ENCODE data around the gene GLT8D2.

The GLT8D2 gene

DNA sequence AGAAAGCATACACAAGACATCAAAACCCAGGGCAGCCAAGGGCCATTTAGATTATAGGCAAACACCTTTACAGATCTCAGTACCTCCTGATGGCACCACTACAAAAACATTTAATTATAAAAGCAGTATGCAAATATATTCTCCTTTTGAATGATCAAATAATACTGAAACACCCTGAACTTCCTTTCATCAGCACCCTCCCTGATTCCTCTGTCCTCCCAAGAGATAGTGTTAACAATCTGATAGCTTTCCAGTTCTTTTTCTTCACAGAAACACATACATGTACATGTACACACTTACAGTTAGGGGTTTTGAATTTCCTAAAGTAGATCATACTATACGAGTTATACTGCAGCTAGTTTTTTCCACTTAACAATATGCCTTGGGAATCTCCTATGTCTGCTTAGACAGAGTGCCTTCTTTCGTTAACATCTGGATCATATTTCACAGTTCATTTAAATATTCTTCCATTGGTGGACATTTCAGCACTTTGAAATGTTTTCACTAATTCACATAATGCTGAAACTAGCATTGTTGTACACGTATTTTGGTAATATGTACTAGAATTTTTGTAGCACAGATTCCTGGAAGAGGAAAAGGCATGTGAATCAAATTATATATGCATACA is 49.1 kb downstream of the GLT8D2 start:
- no peak for DNase-seq (ENCODE audit: low spot score)

DNA sequence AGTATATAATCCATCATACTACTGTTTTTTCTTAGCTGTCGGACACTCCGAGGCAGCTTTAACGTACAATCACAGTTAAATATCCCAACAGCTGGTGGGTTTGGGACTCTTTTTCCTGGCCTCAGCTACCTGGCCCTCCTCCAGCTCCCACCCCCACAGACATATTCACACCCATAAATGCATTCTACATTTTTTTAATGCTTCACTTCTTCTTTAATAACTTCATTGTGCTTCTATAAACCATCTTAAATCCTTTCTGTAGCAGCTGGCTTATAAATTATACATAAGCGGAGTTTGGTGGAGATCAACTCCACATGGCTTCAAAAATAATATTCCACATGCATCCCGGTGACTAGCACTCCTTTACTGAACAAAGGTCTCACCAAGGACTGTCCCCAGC is 51.0 kb downstream of the GLT8D2 start:
- no peak for DNase-seq (ENCODE audit: low spot score)

DNA sequence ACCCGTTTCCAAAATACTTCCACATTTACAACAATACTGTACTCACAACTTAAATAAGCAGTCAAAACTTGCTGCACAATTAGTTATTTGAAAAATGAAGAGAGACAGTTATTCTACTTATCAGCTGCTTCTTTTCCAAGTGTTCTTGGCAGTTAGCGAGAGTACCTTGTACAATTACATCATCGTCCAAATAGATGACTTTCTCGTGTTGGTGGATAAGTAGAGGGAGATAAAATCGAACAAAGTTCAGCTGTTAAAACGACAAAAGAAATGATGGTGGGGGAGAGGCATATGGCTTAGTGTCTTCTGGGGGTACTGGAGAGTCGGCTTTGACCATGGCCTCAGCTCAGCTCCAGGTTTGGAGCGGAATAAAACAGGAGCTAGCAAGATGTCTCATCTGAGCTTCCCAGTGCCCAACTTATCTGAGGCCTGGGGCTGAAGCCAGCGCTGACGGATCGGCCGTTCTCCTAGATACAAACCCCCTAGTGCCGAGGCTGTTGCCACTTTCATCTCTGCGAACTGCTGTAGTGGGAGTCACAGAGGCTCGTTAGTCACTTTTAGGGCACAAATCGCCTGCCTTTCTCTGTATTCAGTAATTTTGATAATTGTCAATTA is 52.6 kb downstream of the GLT8D2 start:
- no peak for DNase-seq (ENCODE audit: low spot score)

DNA sequence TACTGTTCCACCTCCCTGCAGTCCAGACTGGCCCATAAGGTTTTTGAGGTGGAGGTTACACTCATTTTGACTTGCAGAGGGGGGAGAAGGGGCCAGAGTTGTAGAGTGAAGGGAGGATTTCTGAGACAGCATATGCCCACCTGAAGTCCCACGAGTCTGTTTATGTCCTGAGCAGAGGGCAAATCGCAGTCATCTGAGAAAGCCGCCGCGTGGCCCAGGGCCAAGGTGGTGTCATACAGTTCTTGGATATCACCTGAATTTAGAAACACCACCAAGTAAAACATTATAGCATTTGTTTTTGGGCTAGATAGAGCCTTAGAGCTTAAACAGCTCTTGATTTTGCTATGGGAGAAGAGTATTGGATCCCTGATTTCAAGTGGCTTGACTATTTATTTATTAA is 53.4 kb downstream of the GLT8D2 start:
- no peak for DNase-seq (ENCODE audit: low spot score)

DNA sequence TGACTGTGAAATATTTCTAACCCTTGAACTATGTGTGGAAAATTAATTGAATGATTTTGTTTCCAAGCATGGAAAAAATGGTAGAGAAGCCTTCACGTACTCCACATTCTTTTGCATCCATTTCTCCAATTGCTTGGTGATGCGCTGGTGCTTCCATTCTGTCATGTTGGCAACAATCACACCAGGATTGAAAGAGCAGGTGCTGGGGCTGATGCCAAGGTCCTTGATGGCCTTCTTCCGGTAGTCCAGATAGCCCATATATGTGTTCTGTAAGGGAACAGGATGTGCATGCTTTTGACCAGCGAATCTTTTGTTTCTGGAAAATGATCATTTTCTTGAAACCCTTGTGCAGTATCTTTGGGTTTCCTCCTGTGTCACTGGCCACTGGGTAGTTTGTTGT is 55.8 kb downstream of the GLT8D2 start:
- DNase-seq (ENCODE audit: low spot score): no peak

DNA sequence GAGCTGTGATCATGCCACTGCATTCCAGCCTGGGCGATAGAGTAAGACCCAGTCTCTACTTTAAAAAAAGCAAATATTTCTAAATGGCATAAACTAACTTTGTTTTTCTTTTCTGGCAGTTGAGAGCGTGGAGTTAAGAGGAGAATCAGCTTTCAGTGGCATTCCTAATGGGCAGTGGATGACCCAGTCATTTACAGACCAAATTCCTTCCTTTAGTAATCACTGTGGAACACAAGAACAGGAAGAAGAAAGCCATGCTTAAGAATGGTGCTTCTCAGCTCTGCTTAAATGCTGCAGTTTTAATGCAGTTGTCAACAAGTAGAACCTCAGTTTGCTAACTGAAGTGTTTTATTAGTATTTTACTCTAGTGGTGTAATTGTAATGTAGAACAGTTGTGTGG is 63.2 kb downstream of the GLT8D2 start:
- DNase-seq (ENCODE audit: low spot score): no peak

DNA sequence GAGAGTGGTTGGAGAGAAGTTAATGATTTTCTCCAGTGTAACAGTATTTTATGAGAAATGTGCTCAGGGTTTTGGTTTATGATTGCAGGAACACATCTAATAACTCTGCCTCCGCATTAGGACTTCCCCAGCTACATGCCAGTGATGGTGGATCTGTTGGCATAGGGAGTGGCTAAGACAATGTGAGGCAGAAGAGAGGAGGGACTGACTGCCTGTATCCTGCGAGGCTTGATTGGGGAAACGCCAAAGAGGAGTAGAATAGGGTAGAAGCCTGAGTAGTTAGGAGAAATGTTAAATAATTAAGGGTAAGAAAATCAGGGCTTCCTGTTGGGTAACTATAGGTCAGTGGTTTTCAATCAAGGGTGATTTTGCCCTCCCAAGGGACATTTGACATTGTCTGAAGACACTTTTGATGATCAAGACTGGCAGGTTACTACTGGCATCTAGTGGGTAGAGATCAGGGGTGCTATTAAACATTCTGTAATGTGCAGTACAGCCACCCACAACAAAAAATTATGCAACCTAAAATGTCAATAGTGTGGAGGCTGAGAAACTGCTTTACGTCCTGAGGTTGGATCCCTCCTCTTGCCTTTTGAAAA is 71.5 kb downstream of the GLT8D2 start:
- peak; percentile 6 for DNase-seq (ENCODE audit: low spot score)

DNA sequence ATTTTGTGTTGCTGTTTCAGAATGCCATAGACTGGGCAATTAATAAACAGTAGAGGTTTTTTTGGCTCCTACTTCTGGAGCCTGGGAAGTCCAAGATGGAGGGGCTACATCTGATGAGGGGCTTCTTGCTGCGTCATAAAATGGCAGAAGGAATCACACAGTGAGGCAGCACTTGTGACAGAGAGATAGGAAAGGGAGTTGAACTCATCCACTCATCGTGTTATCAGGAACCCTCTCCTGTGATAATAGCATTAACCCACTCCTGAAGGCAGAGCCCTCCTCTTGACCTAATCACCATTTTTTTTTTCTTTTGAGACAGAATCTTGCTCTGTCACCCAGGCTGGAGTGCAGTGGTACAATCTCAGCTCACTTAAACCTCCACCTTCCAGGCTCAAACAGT is 74.6 kb downstream of the GLT8D2 start:
- DNase-seq (ENCODE audit: low spot score): no peak

DNA sequence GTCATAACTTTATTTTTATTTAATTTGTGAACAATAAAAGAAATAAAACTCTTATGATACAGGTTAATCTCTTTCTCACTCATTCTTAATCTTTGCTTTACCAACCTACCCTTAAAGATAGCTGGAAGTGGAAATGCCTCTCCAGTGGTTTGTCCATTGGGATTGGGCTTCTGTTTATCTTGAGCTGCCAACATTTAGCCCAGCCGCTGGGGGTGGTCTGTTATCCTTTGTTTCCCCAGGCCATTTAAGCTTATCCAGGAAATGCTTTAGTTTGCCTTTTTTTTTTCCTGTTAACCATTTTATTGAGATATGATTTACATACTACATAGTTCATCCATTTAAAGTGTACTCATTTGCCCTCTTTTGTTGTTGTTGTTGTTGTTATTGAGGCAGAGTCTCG is 76.1 kb downstream of the GLT8D2 start:
- no peak for DNase-seq (ENCODE audit: low spot score)

DNA sequence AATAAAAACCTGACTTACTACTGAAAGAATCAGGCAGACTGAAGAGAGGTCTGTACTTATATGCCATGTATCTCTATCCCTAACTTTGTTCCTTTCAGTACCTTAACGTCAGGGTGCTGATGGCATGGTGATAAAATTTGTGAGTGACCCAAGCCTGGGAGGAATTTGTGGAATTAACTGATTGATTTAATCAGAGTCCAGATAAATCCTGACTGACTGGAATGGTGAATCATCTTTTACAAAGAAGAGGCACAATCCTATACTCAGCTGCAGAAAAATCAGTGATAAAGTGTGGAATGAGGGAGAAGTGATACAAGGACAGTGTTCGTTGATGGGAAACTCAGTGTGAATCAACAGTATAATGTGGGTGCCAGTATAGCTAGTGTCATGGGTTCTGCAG is 80.6 kb downstream of the GLT8D2 start:
- no peak for DNase-seq (ENCODE audit: low spot score)

DNA sequence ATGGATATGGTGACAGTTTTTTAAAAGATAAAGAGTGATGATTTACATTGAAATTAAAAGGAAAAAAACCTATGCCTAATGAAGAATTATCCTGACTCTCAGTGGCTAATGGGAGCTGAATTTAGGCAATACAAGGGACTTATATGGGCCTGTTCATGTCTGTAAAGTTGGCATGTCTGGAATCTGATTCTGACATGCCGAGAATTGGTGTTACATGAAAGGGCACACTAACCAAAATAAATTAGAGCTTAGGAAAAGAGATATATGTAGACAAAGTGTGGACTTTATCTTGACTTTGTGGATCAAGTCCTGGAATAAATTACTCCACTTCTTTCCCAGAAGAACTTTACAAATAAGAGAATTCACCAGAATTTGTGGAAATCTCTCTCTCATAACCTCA is 83.3 kb downstream of the GLT8D2 start:
- no peak for DNase-seq (ENCODE audit: low spot score)

DNA sequence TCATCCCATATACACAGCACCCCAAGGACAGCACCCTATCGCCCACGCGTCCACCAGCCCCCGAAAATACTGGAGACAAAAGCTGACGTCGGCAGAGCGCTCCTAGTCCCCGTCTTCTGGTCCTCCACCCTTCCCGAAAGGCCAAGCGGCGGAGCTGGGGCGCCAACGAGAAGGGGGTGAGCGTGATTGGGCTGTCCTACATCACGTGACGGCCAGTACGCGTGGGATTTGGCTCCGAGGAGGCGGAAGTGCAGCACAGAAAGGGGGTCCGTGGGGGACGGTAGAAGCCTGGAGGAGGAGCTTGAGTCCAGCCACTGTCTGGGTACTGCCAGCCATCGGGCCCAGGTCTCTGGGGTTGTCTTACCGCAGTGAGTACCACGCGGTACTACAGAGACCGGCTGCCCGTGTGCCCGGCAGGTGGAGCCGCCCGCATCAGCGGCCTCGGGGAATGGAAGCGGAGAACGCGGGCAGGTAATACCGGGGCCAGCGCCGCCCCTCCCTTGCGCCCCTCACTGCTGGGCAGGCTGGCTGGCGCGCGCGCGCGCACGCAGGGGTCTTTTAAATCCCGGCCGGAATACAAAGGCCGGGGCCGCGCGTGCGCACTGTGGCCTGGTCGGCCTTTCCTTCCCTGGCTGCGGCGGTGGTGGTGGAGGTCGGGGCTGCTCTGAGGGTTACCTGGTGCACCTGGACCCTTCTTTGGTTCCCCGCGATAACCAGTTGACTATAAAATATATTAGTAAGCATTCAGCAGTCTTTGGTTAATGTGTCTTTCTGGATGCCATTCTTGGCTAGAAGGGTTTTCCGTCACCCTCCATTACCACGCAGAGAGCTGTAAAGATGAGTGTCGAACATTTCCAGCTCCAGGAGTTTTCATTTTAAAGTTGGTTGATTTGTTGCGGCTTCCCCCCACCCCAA is 84.1 kb downstream of the GLT8D2 start, which contains the start of gene TDG:
TDG (plus strand) TSS at position 283 of the 915 bp plus-strand sequence; CDS start at position 449, 166 bp downstream.
- DNase-seq (ENCODE audit: low spot score): peak; percentile 97

DNA sequence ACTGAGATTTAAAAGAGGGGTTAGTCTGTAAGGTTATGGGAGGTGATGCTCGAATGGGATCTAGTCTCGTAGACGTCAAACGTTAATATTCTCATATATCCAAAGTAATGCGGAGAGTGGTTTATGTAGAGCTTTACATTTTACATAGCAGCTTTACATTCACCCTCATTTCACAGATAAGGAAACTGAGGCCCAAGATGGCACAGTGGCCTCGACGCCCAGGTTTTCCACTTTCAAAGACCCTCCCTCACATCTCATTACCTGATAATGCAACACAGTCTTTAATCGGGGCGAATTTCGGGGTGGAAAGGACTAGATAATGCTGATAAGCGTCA is 84.8 kb downstream of the GLT8D2 start:
- no peak for DNase-seq (ENCODE audit: low spot score)

DNA sequence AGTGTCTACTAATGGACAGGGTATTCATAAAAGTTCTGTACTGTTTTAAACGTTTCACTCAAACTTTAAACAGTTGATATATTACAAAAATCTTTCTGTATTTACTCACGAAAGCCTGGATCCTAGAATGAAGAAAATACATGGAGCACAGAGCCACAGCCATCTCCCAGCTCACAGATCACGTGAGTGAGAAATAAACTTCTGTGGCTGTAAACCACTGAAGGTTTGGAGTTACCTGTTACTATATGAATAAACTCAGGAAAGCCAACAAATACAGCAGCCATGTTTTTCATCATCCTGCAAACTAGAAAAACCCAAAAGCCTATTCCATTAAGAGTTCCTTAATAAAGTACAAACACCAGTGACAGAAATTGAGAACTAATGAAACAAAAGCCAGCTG is 85.2 kb downstream of the GLT8D2 start:
- DNase-seq (ENCODE audit: low spot score): no peak

DNA sequence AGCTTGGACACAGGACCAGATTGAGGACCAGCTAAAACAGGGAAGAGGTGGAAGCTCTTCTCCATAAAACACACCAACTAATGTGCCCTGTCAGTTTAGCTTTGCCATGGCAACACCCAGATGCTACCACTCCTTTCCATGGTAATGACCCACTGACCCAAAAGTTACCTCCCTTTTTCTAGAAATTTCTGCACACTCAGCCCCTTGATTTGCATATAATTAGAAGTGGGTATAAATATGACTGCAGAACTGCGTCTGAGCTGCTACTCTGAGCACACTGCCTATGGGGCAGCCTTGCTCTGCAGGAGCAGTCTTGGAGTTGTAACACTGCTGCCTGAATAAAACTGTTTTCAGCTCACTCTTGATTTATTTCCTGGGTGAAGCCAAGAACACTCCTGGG is 87.5 kb downstream of the GLT8D2 start:
- no peak for DNase-seq (ENCODE audit: low spot score)

DNA sequence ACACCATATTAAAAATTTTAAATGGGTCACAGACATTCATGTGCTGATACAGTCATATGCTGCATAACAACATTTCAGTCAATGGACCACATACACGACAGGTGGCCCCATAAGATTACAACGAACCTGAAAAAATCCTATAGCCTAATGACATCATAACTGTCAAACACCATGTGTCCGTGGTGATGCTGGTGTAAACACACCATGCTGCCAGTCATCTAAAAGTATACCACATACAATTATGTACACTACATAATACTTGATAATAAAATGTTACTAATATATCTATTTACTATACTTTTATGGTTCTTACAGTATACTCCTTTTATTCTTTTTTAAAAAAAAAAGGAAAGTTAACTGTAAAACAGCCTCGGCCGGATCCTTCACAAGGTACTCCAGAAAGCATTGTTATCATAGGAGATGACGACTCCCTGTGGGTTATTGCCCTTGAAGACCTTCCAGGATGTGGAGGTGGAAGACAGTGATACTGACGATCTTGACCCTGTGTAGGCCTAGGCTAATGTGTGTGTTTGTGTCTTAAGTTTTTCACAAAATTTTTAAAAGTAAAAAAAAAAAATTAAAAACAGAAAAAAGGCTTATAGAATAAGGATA is 89.3 kb downstream of the GLT8D2 start:
- no peak for DNase-seq (ENCODE audit: low spot score)

DNA sequence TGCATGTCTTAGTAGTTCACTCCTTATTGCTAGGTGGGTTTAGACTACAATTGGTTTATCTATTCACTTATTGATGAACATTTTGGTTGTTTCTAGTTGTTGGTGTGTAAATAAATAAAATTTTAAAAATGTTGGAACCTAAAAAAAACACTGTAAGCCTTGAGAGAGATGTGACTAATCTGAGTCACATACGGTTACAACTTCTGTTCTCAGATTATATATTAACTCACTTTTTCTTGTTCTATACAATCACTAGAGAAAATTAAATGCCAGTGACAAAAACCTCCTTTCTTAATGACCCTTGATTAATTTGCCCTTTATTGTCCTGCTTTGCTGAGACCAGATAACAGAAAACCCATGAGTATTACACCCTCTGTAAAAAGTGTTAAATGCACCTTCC is 91.4 kb downstream of the GLT8D2 start:
- no peak for DNase-seq (ENCODE audit: low spot score)

DNA sequence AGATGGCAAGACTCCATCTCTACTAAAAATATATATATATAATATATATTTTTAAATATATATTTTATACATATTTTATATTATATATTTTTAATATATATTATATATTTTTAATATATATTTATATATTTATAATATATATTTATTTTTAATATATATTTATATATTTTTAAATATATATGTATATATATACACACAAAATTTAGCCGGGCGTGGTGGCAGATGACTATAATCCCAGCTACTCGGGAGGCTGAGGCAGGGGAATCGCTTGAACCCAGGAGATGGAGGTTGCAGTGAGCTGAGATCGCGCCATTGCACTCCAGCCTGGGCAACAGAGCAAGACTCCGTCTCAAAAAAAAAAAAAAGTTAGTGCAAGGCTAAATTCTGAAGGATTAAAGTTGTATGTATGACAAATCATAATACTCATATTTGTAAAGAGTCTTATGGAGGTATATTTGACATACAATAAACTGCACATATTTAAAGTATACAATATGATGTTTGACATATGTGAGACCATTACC is 92.1 kb downstream of the GLT8D2 start:
- DNase-seq (ENCODE audit: low spot score): no peak

DNA sequence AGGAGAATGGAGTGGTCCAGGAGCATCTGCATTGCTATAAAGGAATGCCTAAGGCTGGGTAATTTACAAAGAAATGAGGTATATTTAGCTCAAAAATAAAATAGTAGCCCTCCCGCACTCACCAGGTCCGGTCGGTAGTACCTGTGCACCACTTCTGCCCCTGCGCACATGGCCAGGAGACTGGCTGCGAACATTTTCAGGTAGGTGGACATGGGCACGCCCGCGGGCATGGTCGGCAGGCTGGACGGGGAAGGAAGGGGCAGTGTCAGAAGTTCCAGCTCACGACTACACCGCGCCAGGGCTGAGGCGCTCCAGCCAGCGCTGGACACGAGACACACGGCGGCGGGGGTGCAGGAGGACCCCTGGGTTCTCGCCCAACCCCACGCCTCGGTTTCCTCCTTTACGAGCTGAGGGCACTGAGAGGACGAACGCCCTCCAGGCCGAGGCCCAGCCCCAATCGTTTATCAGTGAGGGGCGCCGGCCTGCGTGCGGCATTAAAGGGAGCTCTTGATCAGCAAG is 93.4 kb downstream of the GLT8D2 start:
- no peak for DNase-seq (ENCODE audit: low spot score)

DNA sequence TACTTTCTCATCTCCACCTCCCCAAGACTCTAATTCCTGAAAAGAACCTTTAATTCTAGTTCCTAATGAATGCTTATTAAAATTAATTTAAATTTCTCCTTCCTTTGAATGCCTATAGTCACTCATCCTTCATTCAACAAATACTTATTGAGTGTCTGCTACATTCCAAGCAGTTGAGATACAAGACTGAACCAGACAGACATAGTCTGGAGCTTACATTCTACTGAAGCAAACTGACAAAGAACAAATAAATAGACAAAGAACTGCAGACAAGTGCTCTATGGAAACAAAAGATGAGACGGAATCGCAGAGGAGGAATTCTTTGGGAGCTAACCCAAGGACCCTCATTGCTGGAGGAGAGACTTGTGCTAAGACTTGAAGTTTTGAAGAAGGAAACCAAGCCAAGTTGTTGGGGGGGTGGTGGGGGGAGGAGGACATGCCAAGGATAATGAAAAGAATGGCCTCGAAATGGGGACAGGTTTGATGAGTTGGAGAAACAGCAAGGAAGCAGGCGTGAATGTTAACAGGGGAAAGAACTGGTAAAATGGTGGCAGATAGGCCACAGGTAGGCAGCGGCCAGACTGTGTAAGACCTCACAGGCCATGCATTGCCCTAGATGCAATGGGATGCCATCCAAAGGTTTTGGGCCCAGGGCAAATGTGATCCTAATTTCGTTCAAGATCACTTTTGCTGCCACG is 94.0 kb downstream of the GLT8D2 start:
- DNase-seq (ENCODE audit: low spot score): peak; percentile 16

DNA sequence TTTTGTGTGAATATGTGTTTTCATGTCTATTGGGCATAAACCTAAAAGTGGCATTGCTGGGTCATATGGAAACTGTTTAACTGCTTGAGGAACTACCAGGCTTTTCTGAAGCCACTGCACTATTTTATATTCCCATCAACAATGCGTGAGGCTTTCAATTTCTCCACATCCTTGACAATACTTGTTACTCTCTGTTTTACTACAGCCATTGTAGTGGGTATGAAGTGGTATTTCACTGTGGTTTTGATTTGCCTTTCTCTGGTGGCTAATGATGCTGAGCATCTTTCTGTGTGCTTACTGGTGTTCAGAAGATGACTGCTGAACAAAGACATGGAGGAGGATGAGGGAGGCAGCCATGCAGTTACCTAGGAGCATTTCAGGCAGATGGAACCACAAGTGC is 97.5 kb downstream of the GLT8D2 start:
- DNase-seq (ENCODE audit: low spot score): no peak

Measured in germinal center (tissue), 1 donor.